A549 treated with AZD2906 at 1 μM for 4 hours (cell line): ENCODE measurements around the gene HELT. TPM values are rescaled to one million over a fixed set of nuclear protein-coding genes. Genes with fewer than 3 reads are reported as not detected.

Source experiments
- total RNA-seq: library from RNA; stranded (reverse); fragments of 200-300 nt; extraction: Qiagen RNA extraction; gene quantifications from 5 replicates; pipeline ENCODE4 v1.2.3, GENCODE V29; 2022

Gene HELT
- total RNA-seq = not detected in 5 replicates

DNA sequence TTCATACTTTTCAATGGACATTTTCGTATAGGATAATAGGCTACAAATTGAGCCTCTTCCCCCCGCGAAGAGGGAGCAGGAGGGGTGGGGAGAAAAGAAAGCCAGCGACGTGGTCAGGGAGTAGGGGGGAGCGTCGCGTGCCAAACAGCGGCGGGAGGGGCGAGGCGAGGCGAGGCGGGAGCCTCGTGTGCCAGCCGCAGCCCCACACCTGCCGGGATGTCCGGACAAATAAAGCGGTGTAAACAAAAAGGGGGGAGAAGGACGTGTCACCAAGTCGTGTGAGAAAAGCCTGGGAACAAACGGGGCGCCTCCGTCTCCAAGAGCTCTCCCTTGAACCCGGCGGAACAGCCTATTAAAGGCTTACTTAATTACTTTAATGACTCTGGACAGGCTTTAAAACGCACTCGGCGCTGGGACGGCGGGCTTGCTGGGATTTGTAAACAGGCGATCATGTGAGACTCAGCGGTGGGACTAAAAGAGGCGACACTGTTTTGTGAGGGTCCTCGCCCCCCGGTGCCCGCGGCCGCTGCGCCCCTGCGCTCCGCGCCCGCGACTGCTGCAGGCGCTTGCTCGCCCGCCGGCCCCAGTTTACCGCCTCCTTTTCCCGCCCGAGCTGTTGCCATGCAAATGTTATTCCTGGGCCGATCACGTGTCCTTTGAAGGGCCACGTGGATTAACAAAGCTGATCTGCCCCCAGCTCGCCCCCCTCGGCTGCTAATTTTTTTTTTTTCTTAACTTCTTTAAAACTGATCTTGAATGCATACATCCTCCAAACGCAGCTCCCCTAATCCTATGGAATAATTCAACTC is at the start of gene HELT:
Gene HELT, plus strand, starts transcription at position 527 of the 809 bp plus-strand sequence. CDS start 439 bp downstream, outside the sequence.

Other genes starting within 250 kb of the HELT start
- gene ACSL1, start 192.5 kb upstream of the HELT start, total RNA-seq = 46.5 to 52.1 TPM (median 48.3 TPM) in 5 replicates
- 11.4 to 15.6 TPM (median 14.1 TPM) in 5 replicates for gene SLC25A4, start 124.8 kb downstream of the HELT start, total RNA-seq
- 8.1 to 13.9 TPM (median 11.1 TPM) in 5 replicates for gene CFAP97, start 185.5 kb downstream of the HELT start, total RNA-seq
- 6.2 to 7.7 TPM (median 7.2 TPM) in 5 replicates for gene SNX25, start 191.1 kb downstream of the HELT start, total RNA-seq